Measurements from ENCODE around the gene GJA3. TPM values are rescaled to one million over a fixed set of nuclear protein-coding genes. Genes with fewer than 3 reads are reported as not detected.

Gene GJA3
- total RNA-seq, 1 experiment from 2014 or later, result 0.15 TPM

- Histone ChIP-seq H3K9me3 (ENCODE audit: insufficient read depth, low read depth) (no peaks in the 10 kb centered on the region), H3K27me3 (ENCODE audit: insufficient read depth, low read depth) (no peaks in the 10 kb centered on the region), H3K27ac (no peak overlapping the region), H3K36me3 (ENCODE audit: low read depth) (no peaks in the 10 kb centered on the region), H2AFZ (no peak overlapping the region), H3K4me3 (no peak overlapping the region), H3K4me2 (no peak overlapping the region), H4K20me1 (ENCODE audit: insufficient read depth) (no peaks in the 10 kb centered on the region), H3K9me2 (ENCODE audit: insufficient read depth) (no peaks in the 10 kb centered on the region), H3K4me1 (replicated peaks; ENCODE audit: insufficient read depth) (no peaks in the 10 kb centered on the region; the same call in 1 of the 2 replicates), H3F3A (ENCODE audit: insufficient read depth, low read depth) (peaks cover 6% of the 10 kb centered on the region; the same call in 1 of the 2 replicates), H3K79me2 (ENCODE audit: low read depth) (no peaks in the 10 kb centered on the region)
- intact Hi-C loops (cut with micrococcal nuclease; ENCODE audit: unreplicated experiment), result no loop called here
- ChIA-PET CTCF (no interaction called here), POLR2A (ENCODE audit: unreplicated experiment) (no interaction called here)
- no peak for TF ChIP-seq EZH2 (IDR thresholded peaks at IDR 0.05; ENCODE audit: low read depth)
- TF ChIP-seq CTCF (conservative IDR thresholded peaks at IDR 0.05), result no peak
- BruUV-seq (replicated peaks), result no TSS peak
- no peak for DNase-seq
Observed at GRCh38 chr13:20168396-20168795, 7.5 kb upstream of the GJA3 start.

- no peaks in the 10 kb centered on the region; the same call in 1 of the 2 replicates for H3F3A ChIP-seq (ENCODE audit: insufficient read depth, low read depth)
- TF ChIP-seq CTCF (conservative IDR thresholded peaks at IDR 0.05) (no peak), EZH2 (IDR thresholded peaks at IDR 0.05; ENCODE audit: low read depth) (no peak)
- H2AFZ ChIP-seq, result no peak overlapping the region
- no peaks in the 10 kb centered on the region for H3K27me3 ChIP-seq (ENCODE audit: insufficient read depth, low read depth)
- 0 out of 2 replicates have a peak overlapping the region, but pooled peaks have one; percentile 0 for H3K4me2 ChIP-seq
- no peak overlapping the region for H3K4me3 ChIP-seq
- ChIA-PET CTCF (interaction anchor here (0.6 kb wide), 1 partner anchor 85 kb away, joined by 3 read pairs; no protein-coding TSS in a partner anchor), POLR2A (ENCODE audit: unreplicated experiment) (no interaction called here)
- intact Hi-C loops (cut with micrococcal nuclease; ENCODE audit: unreplicated experiment), result no loop called here
- H3K9me2 ChIP-seq (ENCODE audit: insufficient read depth), result no peaks in the 10 kb centered on the region
- no peaks in the 10 kb centered on the region; the same call in 1 of the 2 replicates for H3K4me1 ChIP-seq (replicated peaks; ENCODE audit: insufficient read depth)
- no peaks in the 10 kb centered on the region for H3K9me3 ChIP-seq (ENCODE audit: insufficient read depth, low read depth)
- peak in 1 of 2 experiments; percentile 37 for DNase-seq
- no peak overlapping the region for H3K27ac ChIP-seq
- no peaks in the 10 kb centered on the region for H3K79me2 ChIP-seq (ENCODE audit: low read depth)
- no TSS peak for BruUV-seq (replicated peaks)
- H3K36me3 ChIP-seq (ENCODE audit: low read depth), result no peaks in the 10 kb centered on the region
- no peaks in the 10 kb centered on the region for H4K20me1 ChIP-seq (ENCODE audit: insufficient read depth)
Observed at GRCh38 chr13:20165417-20166257, 4.8 kb upstream of the GJA3 start.

- no peak for TF ChIP-seq EZH2 (IDR thresholded peaks at IDR 0.05; ENCODE audit: low read depth)
- no peak for TF ChIP-seq CTCF (conservative IDR thresholded peaks at IDR 0.05)
- Histone ChIP-seq H3K4me1 (replicated peaks; ENCODE audit: insufficient read depth) (peaks cover 4% of the 10 kb centered on the region; the same call in 1 of the 2 replicates), H3K9me3 (ENCODE audit: insufficient read depth, low read depth) (no peaks in the 10 kb centered on the region), H4K20me1 (ENCODE audit: insufficient read depth) (no peaks in the 10 kb centered on the region), H3K27ac (no peak overlapping the region), H3F3A (ENCODE audit: insufficient read depth, low read depth) (no peaks in the 10 kb centered on the region; the same call in 1 of the 2 replicates), H3K79me2 (ENCODE audit: low read depth) (no peaks in the 10 kb centered on the region), H3K4me2 (no peak overlapping the region), H3K9me2 (ENCODE audit: insufficient read depth) (no peaks in the 10 kb centered on the region), H3K4me3 (no peak overlapping the region), H2AFZ (no peak overlapping the region), H3K36me3 (ENCODE audit: low read depth) (no peaks in the 10 kb centered on the region), H3K27me3 (ENCODE audit: insufficient read depth, low read depth) (peaks cover 10% of the 10 kb centered on the region; the same call in 1 of the 2 replicates)
- ChIA-PET CTCF (interaction anchor here (0.7 kb wide), 1 partner anchor 52 kb away, joined by 5 read pairs; no protein-coding TSS in a partner anchor), POLR2A (ENCODE audit: unreplicated experiment) (no interaction called here)
- intact Hi-C loops (cut with micrococcal nuclease; ENCODE audit: unreplicated experiment), result loop anchor here (5.0 kb wide), 2 partner anchors 35 to 180 kb away; no protein-coding TSS in a partner anchor
- no peak for DNase-seq
- no TSS peak for BruUV-seq (replicated peaks)
Observed at GRCh38 chr13:20161951-20162300, 1.1 kb upstream of the GJA3 start.

All from PC-9 (cell line).